Measurements from ENCODE around the gene IL12RB2. TPM values are rescaled to one million over a fixed set of nuclear protein-coding genes. Genes with fewer than 3 reads are reported as not detected.
"Not testable (repeated sequence)": the region's sequence is repeated elsewhere in the genome, so short reads cannot be mapped to it uniquely, and the experiment has no call there.

Gene IL12RB2
- total and polyA plus RNA-seq, 2 of the 13 experiments (the other 11 are each of a cell fraction or from before 2014, with no cell fraction given): not detected

GRCh38 chr1:67408148-67408547 lies 100.5 kb downstream of the IL12RB2 start:
- no peaks in the 10 kb centered on the region; the same call in 1 of the 2 replicates for H4K20me1 ChIP-seq (ENCODE audit: insufficient read depth, low read length)
- no peak overlapping the region for H3K4me3 ChIP-seq (replicated peaks in 1 of 3; ENCODE audit: insufficient read depth in 1 of 3, low read depth in 2 of 3, low read length in 3 of 3)
- DNase-seq (ENCODE audit: low spot score) (no peak), ATAC-seq (no peak), FAIRE-seq (no peak)
- no peak overlapping the region for H3K27ac ChIP-seq (ENCODE audit: extremely low read length, insufficient read depth, low read length)
- in situ Hi-C loops (cut with HindIII; ENCODE audit: extremely low pct_ligation_motif_present, low pct_unique_long_range_greater_than_20kb): loop anchor here (25.0 kb wide), 1 partner anchor 471 kb away; no protein-coding TSS in a partner anchor
- no TSS peak for BruUV-seq (replicated peaks)
- TF ChIP-seq PAXIP1 (CRISPR knock-in tag; conservative IDR thresholded peaks at IDR 0.05) (no peak), ZNF276 (CRISPR knock-in tag; IDR thresholded peaks at IDR 0.05; ENCODE audit: low read depth) (no peak), CERS6 (CRISPR knock-in tag; IDR thresholded peaks at IDR 0.05) (no peak), NR2F2 (IDR thresholded peaks at IDR 0.05; ENCODE audit: borderline replicate concordance, low read depth) (no peak), ZNF672 (CRISPR knock-in tag; IDR thresholded peaks at IDR 0.05) (no peak), ETV5 (CRISPR knock-in tag; IDR thresholded peaks at IDR 0.05; ENCODE audit: borderline replicate concordance) (no peak)
- H3K4me1 ChIP-seq (ENCODE audit: insufficient read depth, low read length): no peaks in the 10 kb centered on the region
- WGBS (ENCODE audit: low lambda C conversion rate): 96% methylated on average over 1 of the region's 1 CpG
- H3K36me3 ChIP-seq (replicated peaks in 1 of 2; ENCODE audit: control insufficient read depth in 1 of 2, insufficient read depth in 2 of 2, low read length in 2 of 2): peaks cover 0 to 15% of the 10 kb centered on the region in 2 experiments; a peak in 3 of 5 replicates
- H3K9ac ChIP-seq (ENCODE audit: insufficient read depth, low read depth, low read length): no peak overlapping the region
- H3K4me2 ChIP-seq (ENCODE audit: low read depth, low read length): no peak overlapping the region
- intact Hi-C loops (cut with micrococcal nuclease; ENCODE audit: unreplicated experiment): no loop called here
- POLR2A ChIA-PET: interaction anchor here (3.4 kb wide), 1 partner anchor 22 kb away, joined by 15 read pairs; the partner anchor contains the start of gene SERBP1
- no peak overlapping the region for H2AFZ ChIP-seq (ENCODE audit: low read length)
- H3K79me2 ChIP-seq (ENCODE audit: insufficient read depth, low read length): no peaks in the 10 kb centered on the region
- CTCF ChIA-PET (ENCODE audit: low intra/inter-chr PET ratio, low total read pairs): no interaction called here
- no peaks in the 10 kb centered on the region for H3K9me3 ChIP-seq (ENCODE audit: low read length)
- H3K27me3 ChIP-seq (ENCODE audit: control insufficient read depth in 1 of 2, insufficient read depth in 2 of 2, low read length in 2 of 2): no peaks in the 10 kb centered on the region

- H2AFZ ChIP-seq (ENCODE audit: low read length); H3K9me3 ChIP-seq (ENCODE audit: low read length); ATAC-seq; H3K9ac ChIP-seq (ENCODE audit: insufficient read depth, low read depth, low read length); intact Hi-C loops (cut with micrococcal nuclease; ENCODE audit: unreplicated experiment); H3K4me3 ChIP-seq (replicated peaks in 1 of 3; ENCODE audit: insufficient read depth in 1 of 3, low read depth in 2 of 3, low read length in 3 of 3); H3K4me2 ChIP-seq (ENCODE audit: low read depth, low read length); CTCF ChIA-PET (ENCODE audit: low intra/inter-chr PET ratio, low total read pairs); H3K27ac ChIP-seq (ENCODE audit: extremely low read length, insufficient read depth, low read length); H3K27me3 ChIP-seq (ENCODE audit: control insufficient read depth in 1 of 2, insufficient read depth in 2 of 2, low read length in 2 of 2); H3K79me2 ChIP-seq (ENCODE audit: insufficient read depth, low read length); BruUV-seq (replicated peaks); DNase-seq (ENCODE audit: low spot score); H3K4me1 ChIP-seq (ENCODE audit: insufficient read depth, low read length); FAIRE-seq: not testable (repeated sequence)
- 95% methylated on average over 2 of the region's 2 CpGs for WGBS (ENCODE audit: low lambda C conversion rate)
- POLR2A ChIA-PET: interaction anchor here (1.3 kb wide), 1 partner anchor 10 kb away, joined by 3 read pairs; no protein-coding TSS in a partner anchor
- Histone ChIP-seq H4K20me1 (ENCODE audit: insufficient read depth, low read length) (peaks cover 28% of the 10 kb centered on the region), H3K36me3 (replicated peaks in 1 of 2; ENCODE audit: control insufficient read depth in 1 of 2, insufficient read depth in 2 of 2, low read length in 2 of 2) (peaks cover 10 to 59% of the 10 kb centered on the region in 2 experiments)
- in situ Hi-C loops (cut with HindIII; ENCODE audit: extremely low pct_ligation_motif_present, low pct_unique_long_range_greater_than_20kb): loop anchor here (25.0 kb wide), 1 partner anchor 476 kb away; no protein-coding TSS in a partner anchor
Observed at GRCh38 chr1:67413101-67413500, 105.4 kb downstream of the IL12RB2 start.
